ENCODE measurements around the gene ZSCAN21. TPM values are rescaled to one million over a fixed set of nuclear protein-coding genes. Genes with fewer than 3 reads are reported as not detected.

Gene ZSCAN21
- polyA plus RNA-seq, 2 of the 4 experiments (the other 2 are of a cell fraction), result 9.1 to 18.3 TPM

- TF ChIP-seq, protein P1, sequence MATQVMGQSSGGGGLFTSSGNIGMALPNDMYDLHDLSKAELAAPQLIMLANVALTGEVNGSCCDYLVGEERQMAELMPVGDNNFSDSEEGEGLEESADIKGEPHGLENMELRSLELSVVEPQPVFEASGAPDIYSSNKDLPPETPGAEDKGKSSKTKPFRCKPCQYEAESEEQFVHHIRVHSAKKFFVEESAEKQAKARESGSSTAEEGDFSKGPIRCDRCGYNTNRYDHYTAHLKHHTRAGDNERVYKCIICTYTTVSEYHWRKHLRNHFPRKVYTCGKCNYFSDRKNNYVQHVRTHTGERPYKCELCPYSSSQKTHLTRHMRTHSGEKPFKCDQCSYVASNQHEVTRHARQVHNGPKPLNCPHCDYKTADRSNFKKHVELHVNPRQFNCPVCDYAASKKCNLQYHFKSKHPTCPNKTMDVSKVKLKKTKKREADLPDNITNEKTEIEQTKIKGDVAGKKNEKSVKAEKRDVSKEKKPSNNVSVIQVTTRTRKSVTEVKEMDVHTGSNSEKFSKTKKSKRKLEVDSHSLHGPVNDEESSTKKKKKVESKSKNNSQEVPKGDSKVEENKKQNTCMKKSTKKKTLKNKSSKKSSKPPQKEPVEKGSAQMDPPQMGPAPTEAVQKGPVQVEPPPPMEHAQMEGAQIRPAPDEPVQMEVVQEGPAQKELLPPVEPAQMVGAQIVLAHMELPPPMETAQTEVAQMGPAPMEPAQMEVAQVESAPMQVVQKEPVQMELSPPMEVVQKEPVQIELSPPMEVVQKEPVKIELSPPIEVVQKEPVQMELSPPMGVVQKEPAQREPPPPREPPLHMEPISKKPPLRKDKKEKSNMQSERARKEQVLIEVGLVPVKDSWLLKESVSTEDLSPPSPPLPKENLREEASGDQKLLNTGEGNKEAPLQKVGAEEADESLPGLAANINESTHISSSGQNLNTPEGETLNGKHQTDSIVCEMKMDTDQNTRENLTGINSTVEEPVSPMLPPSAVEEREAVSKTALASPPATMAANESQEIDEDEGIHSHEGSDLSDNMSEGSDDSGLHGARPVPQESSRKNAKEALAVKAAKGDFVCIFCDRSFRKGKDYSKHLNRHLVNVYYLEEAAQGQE (IDR thresholded peaks at IDR 0.05), result no peak
- peak; percentile 98 for TF ChIP-seq MAFK (IDR thresholded peaks at IDR 0.05; ENCODE audit: partially characterized antibody)
- no peak for TF ChIP-seq FOSL2 (IDR thresholded peaks at IDR 0.05)
- TF ChIP-seq FOSL2 (CRISPR knock-in tag; IDR thresholded peaks at IDR 0.05), result no peak
- no peak for TF ChIP-seq MAZ (IDR thresholded peaks at IDR 0.05; ENCODE audit: borderline replicate concordance, low read depth, low read length)
- no peak for TF ChIP-seq USF2 (IDR thresholded peaks at IDR 0.05)
- TF ChIP-seq RCOR1 (IDR thresholded peaks at IDR 0.05; ENCODE audit: low read depth, low read length), result no peak
- no peak for TF ChIP-seq RFX5 (IDR thresholded peaks at IDR 0.05)
- TF ChIP-seq TFCP2L1 (CRISPR knock-in tag; IDR thresholded peaks at IDR 0.05), result peak; percentile 81; the same call in 1 of the 2 replicates
- no peak for TF ChIP-seq GATA3 (IDR thresholded peaks at IDR 0.05; ENCODE audit: borderline replicate concordance)
- no peak for TF ChIP-seq E2F6 (IDR thresholded peaks at IDR 0.05; ENCODE audit: borderline replicate concordance, low read depth)
- TF ChIP-seq HOXA7 (CRISPR knock-in tag; IDR thresholded peaks at IDR 0.05), result peak; percentile 66; the same call in 1 of the 2 replicates
- no peak for TF ChIP-seq JUNB (IDR thresholded peaks at IDR 0.05)
- no peak for TF ChIP-seq CEBPB (IDR thresholded peaks at IDR 0.05)
- TF ChIP-seq ZNF302 (CRISPR knock-in tag; IDR thresholded peaks at IDR 0.05), result no peak
- TF ChIP-seq NPAS2 (CRISPR knock-in tag; IDR thresholded peaks at IDR 0.05; ENCODE audit: borderline replicate concordance), result no peak
- no peak for TF ChIP-seq ZSCAN20 (CRISPR knock-in tag; IDR thresholded peaks at IDR 0.05)
- no peak for TF ChIP-seq BHLHE40 (IDR thresholded peaks at IDR 0.05; ENCODE audit: low read depth, low read length)
- TF ChIP-seq MYC (IDR thresholded peaks at IDR 0.05; ENCODE audit: borderline replicate concordance, low read length), result no peak
- 0 out of 3 replicates have a peak, but pooled peaks have one; percentile 19 for TF ChIP-seq BCL3 (IDR thresholded peaks at IDR 0.05)
- TF ChIP-seq ZC3H11A (IDR thresholded peaks at IDR 0.05), result no peak
Observed at GRCh38 chr7:100093925-100094486, 44.4 kb downstream of the ZSCAN21 start (continued).

DNA sequence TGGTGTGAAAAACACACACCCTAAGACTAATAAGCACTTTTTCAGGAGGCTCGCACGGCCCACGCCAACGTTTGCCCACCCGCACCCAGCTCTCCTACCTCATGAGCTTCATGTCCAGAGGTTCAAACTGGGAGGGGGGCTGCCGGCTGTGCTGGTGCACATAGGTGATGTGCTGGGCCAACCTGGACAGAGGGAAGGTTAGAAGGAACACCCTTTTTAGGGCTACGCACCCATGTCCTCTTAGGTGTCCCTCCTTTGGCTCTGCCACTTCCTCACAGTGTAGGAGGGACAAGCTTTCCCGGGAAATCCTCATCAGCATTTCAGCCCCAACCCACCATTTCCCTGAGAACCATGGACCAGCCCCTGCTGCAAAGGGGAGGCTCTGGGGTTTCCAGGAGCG lies 45.7 kb downstream of the ZSCAN21 start:
- FAIRE-seq, result no peak
- DNase-seq (ENCODE audit: low read depth in 1 of 2, low spot score in 1 of 2), result no peak
- Histone ChIP-seq H3K4me3 (no peak overlapping the region), H3K4me1 (peaks cover 11% of the 10 kb centered on the region; the same call in 2 of the 3 replicates), H3K27ac (no peak overlapping the region), H3K9me3 (no peaks in the 10 kb centered on the region), H3K4me2 (no peak overlapping the region)
- no peak for ATAC-seq
- ChIA-PET CTCF (interaction anchor here (0.7 to 1.7 kb wide), 2 partner anchors 13 to 312 kb away, joined by 3 to 6 read pairs; no protein-coding TSS in a partner anchor), POLR2A (interaction anchor here (0.7 kb wide), 1 partner anchor 37 kb away, joined by 3 read pairs; no protein-coding TSS in a partner anchor)
- WGBS (ENCODE audit: missing lambda C conversion rate), result 90% methylated on average over 9 of the region's 9 CpGs
- no peak for TF ChIP-seq HEYL (CRISPR knock-in tag; IDR thresholded peaks at IDR 0.05)
- TF ChIP-seq POLR2AphosphoS2 (conservative IDR thresholded peaks at IDR 0.05; ENCODE audit: low read length), result no peak
- TF ChIP-seq HOXB13 (CRISPR knock-in tag; IDR thresholded peaks at IDR 0.05; ENCODE audit: low read depth), result no peak
- TF ChIP-seq EHMT2 (IDR thresholded peaks at IDR 0.05; ENCODE audit: low read depth), result no peak
- TF ChIP-seq EP300 (IDR thresholded peaks at IDR 0.05), result no peak
- TF ChIP-seq, protein P1 (IDR thresholded peaks at IDR 0.05), result no peak
- TF ChIP-seq SREBF2 (IDR thresholded peaks at IDR 0.05), result no peak
- TF ChIP-seq PHF8 (IDR thresholded peaks at IDR 0.05; ENCODE audit: borderline replicate concordance, low read depth), result no peak
- no peak for TF ChIP-seq KDM5A (IDR thresholded peaks at IDR 0.05)
- TF ChIP-seq CHD2 (IDR thresholded peaks at IDR 0.05; ENCODE audit: low read length, partially characterized antibody), result no peak
- TF ChIP-seq RARB (CRISPR knock-in tag; IDR thresholded peaks at IDR 0.05), result no peak
- TF ChIP-seq NFE2L2 (conservative IDR thresholded peaks at IDR 0.05; ENCODE audit: low read length), result no peak
